LoVo (cell line): ENCODE measurements around the gene MAGIX.

Experiments used
- DNase-seq: peaks from one replicate; pipeline ENCODE4 v3.0.0-alpha.2; 2016; ENCODE audit warnings: low spot score

MAGIX gene

GRCh38 chrX:49206543-49206942, 44.0 kb downstream of the MAGIX start:
- DNase-seq, result no peak

DNA sequence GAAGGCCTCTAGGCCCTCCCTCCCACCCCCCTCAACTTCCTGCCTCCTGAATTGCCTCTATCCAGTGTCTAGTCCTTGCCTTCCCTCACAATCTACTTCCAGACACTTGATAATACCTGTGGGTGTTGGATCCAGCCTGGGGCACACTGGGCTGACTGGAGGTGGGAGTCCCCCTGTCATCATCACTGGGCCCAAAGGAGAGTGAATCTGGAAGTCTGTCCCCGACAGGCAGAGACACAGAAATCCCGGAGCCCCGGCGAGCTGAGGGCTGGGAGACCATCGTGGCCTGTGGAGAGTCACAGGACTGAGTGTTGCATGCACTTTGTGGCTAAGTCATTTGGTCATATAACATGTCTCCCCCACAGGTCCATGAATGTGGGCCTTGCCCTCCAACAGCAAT, 45.8 kb downstream of the MAGIX start:
- DNase-seq, result no peak

GRCh38 chrX:49209434-49210251, 47.1 kb downstream of the MAGIX start:
- DNase-seq, result no peak

- DNase-seq, result no peak
These were observed 47.8 kb downstream of the MAGIX start for GRCh38 chrX:49210406-49210805.

GRCh38 chrX:49211074-49211473, 48.5 kb downstream of the MAGIX start:
- no peak for DNase-seq

DNA sequence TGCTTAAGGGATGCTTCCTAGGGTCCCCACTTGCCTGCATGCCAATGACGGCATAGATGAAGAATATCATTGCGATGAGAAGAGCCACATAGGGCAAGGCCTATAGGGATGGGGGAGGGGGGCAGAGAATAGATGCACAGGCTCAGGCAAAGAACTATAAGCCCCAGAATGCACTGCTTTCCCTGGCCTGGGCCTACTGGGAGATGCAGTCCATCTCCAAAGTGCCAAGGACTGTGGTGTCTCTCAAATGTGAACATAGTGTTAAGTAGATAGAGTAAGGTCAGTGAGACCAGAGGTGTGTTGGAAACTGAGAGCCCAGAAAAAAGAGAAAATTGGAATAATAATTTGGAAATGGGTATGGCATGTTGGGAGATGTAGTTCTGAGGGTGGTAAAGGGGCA, 49.7 kb downstream of the MAGIX start:
- DNase-seq, result no peak

DNA sequence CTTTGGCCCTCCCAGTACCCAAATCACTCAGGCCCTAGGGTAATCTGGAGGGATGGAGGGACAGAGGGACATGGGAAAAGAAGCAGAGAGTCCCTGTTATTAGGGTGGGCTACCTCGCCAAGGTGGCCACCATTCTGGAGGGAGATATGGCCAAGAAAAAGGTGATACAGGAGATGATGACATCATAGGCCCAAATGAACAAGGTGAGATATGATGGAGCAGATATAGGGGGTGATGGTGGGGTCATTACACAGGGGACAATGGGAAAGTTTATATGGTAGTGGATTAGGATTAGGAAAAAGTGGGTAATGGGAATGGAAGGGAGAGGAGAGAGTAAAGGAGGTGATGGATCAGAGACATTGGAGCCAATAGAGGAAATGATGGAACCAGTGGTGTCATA, 50.3 kb downstream of the MAGIX start:
- DNase-seq, result no peak

GRCh38 chrX:49214416-49214815, 51.9 kb downstream of the MAGIX start:
- no peak for DNase-seq

DNA sequence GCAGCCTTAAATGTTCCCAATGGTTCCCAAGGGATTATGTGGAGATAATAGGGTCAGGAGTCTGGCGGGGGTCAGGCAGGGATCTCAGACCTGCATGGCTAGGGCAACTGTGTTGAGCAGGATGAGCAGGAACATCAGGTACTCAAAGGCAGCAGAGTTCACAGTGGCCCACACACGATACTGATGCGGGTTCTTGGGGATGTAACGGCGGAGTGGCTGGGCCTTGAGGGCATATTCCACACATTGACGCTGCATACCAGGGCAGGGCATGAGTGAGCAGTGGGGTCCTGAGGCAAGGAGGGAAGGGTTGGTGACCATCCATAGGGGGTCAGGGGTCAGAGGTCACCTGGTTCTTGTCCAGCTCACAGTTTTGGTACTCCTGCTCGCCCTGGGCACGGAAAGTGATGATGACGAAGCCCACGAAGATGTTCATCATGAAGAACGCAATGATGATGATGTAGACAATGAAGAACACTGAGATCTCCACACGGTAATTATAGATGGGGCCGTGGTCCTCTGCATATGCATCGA, 52.5 kb downstream of the MAGIX start:
- DNase-seq, result no peak
